BJ (cell line): ENCODE data around the gene PRM1. TPM values are rescaled to one million over a fixed set of nuclear protein-coding genes. Genes with fewer than 3 reads are reported as not detected.

ENCODE experiments used
- CTCF ChIA-PET: fragments of 350-600 bp; formaldehyde crosslinking; extraction: SDS; loops from one replicate; lab custom pipeline; 2021; ENCODE audit warnings: antibody characterized with exemption, inconsistent platforms; lab: Yijun Ruan, JAX
- POLR2A ChIA-PET: fragments of 300-600 bp; sonication (Branson Sonifier 250); formaldehyde crosslinking; extraction: SDS; loops from one replicate; lab custom pipeline; 2021; ENCODE audit warnings: antibody characterized with exemption; lab: Charles Lee
- DNase-seq: peaks from one replicate; pipeline ENCODE4 v3.0.0-alpha.2; 2011; ENCODE audit warnings: low read depth
- H3K27me3 ChIP-seq: 2 replicates; pipeline ENCODE4 v1.6.0; 2011; ENCODE audit warnings: low read length; ENCODE audit not compliant: control insufficient read depth, insufficient read depth
- H3K36me3 ChIP-seq: 2 replicates; pipeline ENCODE4 v1.5.1; 2011; ENCODE audit warnings: low read length; ENCODE audit not compliant: control insufficient read depth, insufficient read depth
- H3K4me3 ChIP-seq: 2 replicates; pipeline ENCODE4 v1.5.1; 2011; ENCODE audit warnings: low read depth, mild to moderate bottlenecking, control low read depth, low read length
- polyA plus RNA-seq: library from polyadenylated mRNA; depleted of rRNA; stranded (reverse); fragments of >200 nt; gene quantifications from 2 replicates; pipeline ENCODE4 v1.2.3, GENCODE V29; 2011
- TF ChIP-seq, protein P1 (sequence below): IDR thresholded peaks from 2 replicates; pipeline ENCODE4 v1.5.1; 2011; ENCODE audit warnings: low read depth, mild to moderate bottlenecking, control low read depth, inconsistent platforms, low read length, moderate library complexity; ENCODE audit not compliant: insufficient read depth

Gene PRM1
- polyA plus RNA-seq, 1 experiment, result not detected

DNA sequence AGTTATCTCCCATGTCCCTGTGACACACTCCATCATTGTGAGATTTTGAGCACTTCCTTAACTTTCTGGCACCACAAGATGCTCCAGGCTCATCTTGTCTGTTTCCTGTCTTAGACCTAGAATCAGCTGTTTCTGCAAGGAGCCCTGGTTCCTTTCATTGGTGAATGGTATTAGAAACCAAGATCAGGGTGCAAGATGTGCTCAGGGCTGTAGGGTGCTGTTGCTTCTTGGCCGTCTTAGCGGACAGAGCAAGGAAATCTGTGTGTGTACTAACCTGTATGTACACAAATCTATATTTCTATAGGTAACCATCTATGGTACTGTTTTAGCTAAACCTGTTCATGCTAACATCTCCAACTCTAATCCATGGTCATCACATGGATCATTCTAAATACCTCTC lies 8.1 kb upstream of the PRM1 start:
- Histone ChIP-seq H3K36me3 (no peaks in the 10 kb centered on the region), H3K4me3 (no peak overlapping the region), H3K27me3 (peaks cover 6% of the 10 kb centered on the region)
- CTCF ChIA-PET, result interaction anchor here (0.6 kb wide), 1 partner anchor 131 kb away, joined by 4 read pairs; no protein-coding TSS in a partner anchor
- POLR2A ChIA-PET, result no interaction called here
- no peak for DNase-seq
- TF ChIP-seq, protein P1, sequence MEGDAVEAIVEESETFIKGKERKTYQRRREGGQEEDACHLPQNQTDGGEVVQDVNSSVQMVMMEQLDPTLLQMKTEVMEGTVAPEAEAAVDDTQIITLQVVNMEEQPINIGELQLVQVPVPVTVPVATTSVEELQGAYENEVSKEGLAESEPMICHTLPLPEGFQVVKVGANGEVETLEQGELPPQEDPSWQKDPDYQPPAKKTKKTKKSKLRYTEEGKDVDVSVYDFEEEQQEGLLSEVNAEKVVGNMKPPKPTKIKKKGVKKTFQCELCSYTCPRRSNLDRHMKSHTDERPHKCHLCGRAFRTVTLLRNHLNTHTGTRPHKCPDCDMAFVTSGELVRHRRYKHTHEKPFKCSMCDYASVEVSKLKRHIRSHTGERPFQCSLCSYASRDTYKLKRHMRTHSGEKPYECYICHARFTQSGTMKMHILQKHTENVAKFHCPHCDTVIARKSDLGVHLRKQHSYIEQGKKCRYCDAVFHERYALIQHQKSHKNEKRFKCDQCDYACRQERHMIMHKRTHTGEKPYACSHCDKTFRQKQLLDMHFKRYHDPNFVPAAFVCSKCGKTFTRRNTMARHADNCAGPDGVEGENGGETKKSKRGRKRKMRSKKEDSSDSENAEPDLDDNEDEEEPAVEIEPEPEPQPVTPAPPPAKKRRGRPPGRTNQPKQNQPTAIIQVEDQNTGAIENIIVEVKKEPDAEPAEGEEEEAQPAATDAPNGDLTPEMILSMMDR, result no peak

DNA sequence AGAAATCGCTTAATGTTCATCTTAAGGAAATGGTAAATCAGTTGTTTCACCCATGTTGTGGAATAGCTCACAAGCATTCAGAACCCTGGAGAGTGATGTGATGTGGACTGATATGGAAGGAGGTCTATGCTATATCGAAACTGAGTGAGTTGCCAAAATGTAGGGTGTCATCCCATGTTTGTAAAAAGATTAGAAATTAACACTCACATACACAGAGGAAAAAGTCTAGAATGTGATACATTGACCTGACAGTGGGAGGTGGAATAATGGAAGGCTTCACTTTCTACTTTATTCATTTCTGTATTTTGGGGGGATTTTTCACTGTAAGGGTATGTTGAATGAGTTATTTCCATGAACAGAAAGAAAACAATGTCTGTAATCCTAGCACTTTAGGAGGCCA lies 4.7 kb upstream of the PRM1 start:
- CTCF ChIA-PET, result interaction anchor here (0.9 kb wide), 1 partner anchor 27 kb away, joined by 3 read pairs; no protein-coding TSS in a partner anchor
- TF ChIP-seq, protein P1, result no peak
- POLR2A ChIA-PET, result no interaction called here
- Histone ChIP-seq H3K27me3 (peaks cover 10% of the 10 kb centered on the region), H3K4me3 (no peak overlapping the region), H3K36me3 (no peaks in the 10 kb centered on the region)
- DNase-seq, result no peak

GRCh38 chr16:11283820-11284248 lies 2.7 kb upstream of the PRM1 start:
- DNase-seq, result no peak
- ChIA-PET CTCF (interaction anchor here (0.6 to 2.0 kb wide), 7 partner anchors 13 to 184 kb away, joined by 3 to 7 read pairs (median 4); partner anchors contain the start of gene SOCS1), POLR2A (no interaction called here)
- TF ChIP-seq, protein P1, result peak; percentile 21; the same call in 1 of the 2 replicates
- peaks cover 7% of the 10 kb centered on the region for H3K27me3 ChIP-seq
- H3K36me3 ChIP-seq, result no peaks in the 10 kb centered on the region
- no peak overlapping the region for H3K4me3 ChIP-seq

DNA sequence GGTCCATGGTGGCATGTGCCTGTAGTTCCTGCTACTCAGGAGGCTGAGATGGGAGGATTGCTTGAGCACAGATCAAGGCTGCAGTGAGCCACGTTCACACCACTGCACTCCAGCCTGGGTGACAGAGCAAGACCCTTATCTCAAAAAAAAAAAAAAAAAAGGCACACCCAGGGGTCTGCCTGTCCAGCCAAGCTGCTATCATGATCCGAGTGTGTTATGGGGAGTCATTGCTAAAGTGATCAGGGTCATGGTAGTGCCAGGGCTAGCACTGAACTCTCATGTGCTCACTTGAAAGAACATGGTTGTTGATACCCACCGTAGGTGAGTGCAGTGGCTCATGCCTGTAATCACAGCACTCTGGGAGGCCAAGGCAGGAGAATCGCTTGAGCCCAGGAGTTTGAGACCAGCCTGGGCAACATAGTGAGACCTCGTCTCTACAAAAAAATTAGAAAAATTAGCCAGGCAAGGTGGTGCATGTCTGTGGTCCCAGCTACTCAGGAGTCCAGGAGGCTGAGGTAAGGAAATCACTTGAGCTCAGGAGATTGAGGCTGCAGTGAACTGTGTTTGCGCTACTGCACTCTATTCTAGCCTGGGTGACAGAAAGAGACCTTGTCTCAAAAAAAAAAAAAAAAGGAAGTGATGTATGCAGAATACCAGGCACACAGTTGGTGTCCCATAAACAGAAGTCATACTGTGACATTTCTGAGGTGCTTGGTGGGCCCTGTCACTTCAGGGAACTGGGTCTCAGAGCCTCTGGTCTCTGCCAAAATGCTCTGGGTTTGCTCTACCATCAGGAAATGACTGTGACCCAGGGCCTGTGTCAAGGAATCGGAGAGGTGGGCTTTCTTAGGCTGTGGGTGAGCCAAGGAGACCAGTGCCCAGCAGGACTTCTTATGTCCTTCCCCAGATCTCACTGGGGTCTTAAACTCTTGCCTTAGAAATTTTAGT lies 2.2 kb downstream of the PRM1 start:
- CTCF ChIA-PET, result interaction anchor here (0.6 to 1.6 kb wide), 2 partner anchors 22 to 41 kb away, joined by 3 to 6 read pairs; partner anchors contain the start of gene SOCS1
- H3K36me3 ChIP-seq, result no peaks in the 10 kb centered on the region
- H3K4me3 ChIP-seq, result no peak overlapping the region
- TF ChIP-seq, protein P1, result no peak
- no peak for DNase-seq
- H3K27me3 ChIP-seq, result peaks cover 6% of the 10 kb centered on the region; the same call in 1 of the 2 replicates
- POLR2A ChIA-PET, result no interaction called here
